Keratinocyte (primary cell): Measurements from ENCODE around the gene SMIM38.

Experiments used
- EZH2 ChIP-seq: IDR thresholded peaks from one replicate; pipeline ENCODE4 v1.6.1; 2012; ENCODE audit warnings: inconsistent platforms, mild to moderate bottlenecking, low read length, moderate library complexity
- TF ChIP-seq, protein P1 (sequence below), 3 experiments: IDR thresholded peaks in 1 of 3; conservative IDR thresholded peaks in 1 of 3; optimal IDR thresholded peaks in 1 of 3; 2 replicates in 2 of 3; 3 replicates in 1 of 3; pipeline versions ENCODE3 to v1.5.1; 2011; ENCODE audit warnings: low read length in 3 of 3, mild to moderate bottlenecking in 3 of 3, moderate library complexity in 2 of 3, control low read depth in 1 of 3, inconsistent platforms in 1 of 3; ENCODE audit not compliant: insufficient read depth in 2 of 3; ENCODE audit errors: extremely low read depth in 1 of 3

DNA sequence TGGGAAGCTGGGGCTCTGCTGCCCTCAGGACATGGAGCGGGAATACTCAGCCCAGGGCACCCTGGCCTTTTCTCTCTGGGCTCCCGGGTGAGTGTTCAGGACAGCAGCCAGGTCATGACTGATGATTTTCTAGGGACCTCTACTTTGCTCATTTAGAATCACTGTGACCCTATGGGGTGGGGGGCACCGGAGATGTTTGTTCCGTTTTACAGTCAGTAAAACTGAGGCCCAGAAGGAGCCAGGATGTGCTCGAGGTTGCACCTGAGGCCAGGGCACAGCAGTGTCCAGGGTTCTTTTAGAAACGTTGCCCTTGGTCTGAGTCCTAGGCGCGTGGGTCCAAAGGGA, 48.1 kb downstream of the SMIM38 start:
- TF ChIP-seq, protein P1, sequence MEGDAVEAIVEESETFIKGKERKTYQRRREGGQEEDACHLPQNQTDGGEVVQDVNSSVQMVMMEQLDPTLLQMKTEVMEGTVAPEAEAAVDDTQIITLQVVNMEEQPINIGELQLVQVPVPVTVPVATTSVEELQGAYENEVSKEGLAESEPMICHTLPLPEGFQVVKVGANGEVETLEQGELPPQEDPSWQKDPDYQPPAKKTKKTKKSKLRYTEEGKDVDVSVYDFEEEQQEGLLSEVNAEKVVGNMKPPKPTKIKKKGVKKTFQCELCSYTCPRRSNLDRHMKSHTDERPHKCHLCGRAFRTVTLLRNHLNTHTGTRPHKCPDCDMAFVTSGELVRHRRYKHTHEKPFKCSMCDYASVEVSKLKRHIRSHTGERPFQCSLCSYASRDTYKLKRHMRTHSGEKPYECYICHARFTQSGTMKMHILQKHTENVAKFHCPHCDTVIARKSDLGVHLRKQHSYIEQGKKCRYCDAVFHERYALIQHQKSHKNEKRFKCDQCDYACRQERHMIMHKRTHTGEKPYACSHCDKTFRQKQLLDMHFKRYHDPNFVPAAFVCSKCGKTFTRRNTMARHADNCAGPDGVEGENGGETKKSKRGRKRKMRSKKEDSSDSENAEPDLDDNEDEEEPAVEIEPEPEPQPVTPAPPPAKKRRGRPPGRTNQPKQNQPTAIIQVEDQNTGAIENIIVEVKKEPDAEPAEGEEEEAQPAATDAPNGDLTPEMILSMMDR (optimal IDR thresholded peaks at IDR 0.05 in 1 of 3, IDR thresholded peaks at IDR 0.05 in 1 of 3, conservative IDR thresholded peaks at IDR 0.05 in 1 of 3; ENCODE audit: extremely low read depth in 1 of 3, insufficient read depth in 2 of 3, low read length in 3 of 3): no peak
- no peak for TF ChIP-seq EZH2
